NCI-H748 (cell line): Measurements from ENCODE around the gene GLIS1.
A peak's percentile ranks its signal among the peaks of the same experiment; 100 is the strongest.

Experiments
- DNase-seq: peaks from one replicate; lab custom pipeline; 2025; ENCODE audit not compliant: unreplicated experiment; lab: John Stamatoyannopoulos, UW

GLIS1 gene

GRCh38 chr1:53499257-53500203 lies 239.4 kb downstream of the GLIS1 start:
- no peak for DNase-seq

GRCh38 chr1:53498555-53499131 lies 240.3 kb downstream of the GLIS1 start:
- no peak for DNase-seq

- DNase-seq = no peak
Measured at GRCh38 chr1:53495633-53496345, 243.2 kb downstream of the GLIS1 start.

- no peak for DNase-seq
Measured at GRCh38 chr1:53490351-53490750, 248.6 kb downstream of the GLIS1 start.

- no peak for DNase-seq
Measured at GRCh38 chr1:53486395-53487026, 252.5 kb downstream of the GLIS1 start.

GRCh38 chr1:53485478-53486394 lies 253.2 kb downstream of the GLIS1 start:
- DNase-seq = peak; percentile 83

GRCh38 chr1:53484705-53485477 lies 254.1 kb downstream of the GLIS1 start:
- DNase-seq = no peak

GRCh38 chr1:53483656-53484055 lies 255.3 kb downstream of the GLIS1 start:
- no peak for DNase-seq

- no peak for DNase-seq
Measured at GRCh38 chr1:53483170-53483569, 255.8 kb downstream of the GLIS1 start.

GRCh38 chr1:53482441-53483153 lies 256.4 kb downstream of the GLIS1 start:
- peak; percentile 17 for DNase-seq

GRCh38 chr1:53481456-53481855 lies 257.5 kb downstream of the GLIS1 start:
- no peak for DNase-seq

- DNase-seq = no peak
Measured at GRCh38 chr1:53480678-53481077, 258.3 kb downstream of the GLIS1 start.

GRCh38 chr1:53478502-53478818 lies 260.5 kb downstream of the GLIS1 start:
- DNase-seq = no peak

- no peak for DNase-seq
Measured at GRCh38 chr1:53477651-53478501, 261.1 kb downstream of the GLIS1 start.

GRCh38 chr1:53476579-53476978 lies 262.4 kb downstream of the GLIS1 start:
- no peak for DNase-seq

- no peak for DNase-seq
Measured at GRCh38 chr1:53475664-53476063, 263.3 kb downstream of the GLIS1 start.

- DNase-seq = no peak
Measured at GRCh38 chr1:53473463-53473862, 265.5 kb downstream of the GLIS1 start.

GRCh38 chr1:53471000-53471399 lies 268.0 kb downstream of the GLIS1 start:
- DNase-seq = no peak
